Measurements from ENCODE around the gene POMZP3.
"Not testable (repeated sequence)": the region's sequence is repeated elsewhere in the genome, so short reads cannot be mapped to it uniquely, and the experiment has no call there.

DNA sequence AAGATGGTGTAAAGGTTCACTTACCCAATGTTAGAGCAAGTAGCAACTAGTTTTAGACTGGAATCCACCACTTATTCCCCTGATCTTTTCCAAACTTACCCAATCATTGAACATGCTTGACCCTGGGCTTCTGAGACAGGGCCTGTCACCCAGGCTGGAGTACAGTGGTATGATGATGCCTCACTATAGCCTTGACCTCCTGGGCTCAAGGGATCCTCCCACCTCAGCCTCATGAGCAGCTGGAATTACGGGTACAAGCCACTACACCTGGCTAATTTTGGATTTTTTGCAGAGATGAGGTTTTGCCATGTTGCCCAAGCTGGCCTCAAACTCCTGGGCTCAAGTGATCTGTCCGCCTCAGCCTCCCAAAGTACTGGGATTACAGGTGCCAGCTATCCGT is 14.8 kb downstream of the POMZP3 start:
- TF ChIP-seq EP300 (IDR thresholded peaks at IDR 0.05; ENCODE audit: low read depth); POLR2A (IDR thresholded peaks at IDR 0.05): not testable (repeated sequence)
- TF ChIP-seq, protein P1, sequence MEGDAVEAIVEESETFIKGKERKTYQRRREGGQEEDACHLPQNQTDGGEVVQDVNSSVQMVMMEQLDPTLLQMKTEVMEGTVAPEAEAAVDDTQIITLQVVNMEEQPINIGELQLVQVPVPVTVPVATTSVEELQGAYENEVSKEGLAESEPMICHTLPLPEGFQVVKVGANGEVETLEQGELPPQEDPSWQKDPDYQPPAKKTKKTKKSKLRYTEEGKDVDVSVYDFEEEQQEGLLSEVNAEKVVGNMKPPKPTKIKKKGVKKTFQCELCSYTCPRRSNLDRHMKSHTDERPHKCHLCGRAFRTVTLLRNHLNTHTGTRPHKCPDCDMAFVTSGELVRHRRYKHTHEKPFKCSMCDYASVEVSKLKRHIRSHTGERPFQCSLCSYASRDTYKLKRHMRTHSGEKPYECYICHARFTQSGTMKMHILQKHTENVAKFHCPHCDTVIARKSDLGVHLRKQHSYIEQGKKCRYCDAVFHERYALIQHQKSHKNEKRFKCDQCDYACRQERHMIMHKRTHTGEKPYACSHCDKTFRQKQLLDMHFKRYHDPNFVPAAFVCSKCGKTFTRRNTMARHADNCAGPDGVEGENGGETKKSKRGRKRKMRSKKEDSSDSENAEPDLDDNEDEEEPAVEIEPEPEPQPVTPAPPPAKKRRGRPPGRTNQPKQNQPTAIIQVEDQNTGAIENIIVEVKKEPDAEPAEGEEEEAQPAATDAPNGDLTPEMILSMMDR (IDR thresholded peaks at IDR 0.05) = not testable (repeated sequence)

Data from transverse colon (tissue), 3 donors.